IMR-90 (cell line): Measurements from ENCODE around the gene LLCFC1. TPM values are rescaled to one million over a fixed set of nuclear protein-coding genes. Genes with fewer than 3 reads are reported as not detected.

Experiments used
- ATAC-seq: fragments of 200-7000 bp; cut with Tn5 transposase; 2 replicates; pipeline ENCODE4 v1.9.1; 2020; ENCODE audit warnings: low read depth, mild to moderate bottlenecking, moderate library complexity
- BruUV-seq: library from RNA; stranded (reverse); fragments of 400-500 nt; replicated peaks from 2 replicates; lab custom pipeline; 2021; lab: Mats Ljungman, UMichigan
- CTCF ChIA-PET: fragments of 300-600 bp; formaldehyde crosslinking; extraction: SDS; loops from one replicate; lab custom pipeline; 2021; ENCODE audit warnings: antibody characterized with exemption; lab: Yijun Ruan, JAX
- POLR2A ChIA-PET: fragments of 300-600 bp; sonication (Branson Sonifier 250); formaldehyde crosslinking; loops from one replicate; lab custom pipeline; 2022; ENCODE audit warnings: antibody characterized with exemption; ENCODE audit not compliant: unreplicated experiment; lab: Charles Lee
- DNase-seq: peaks from one replicate; pipeline ENCODE4 v3.0.0; 2013
- H2AFZ ChIP-seq: replicated peaks from 2 replicates; pipeline ENCODE3; 2013; ENCODE audit warnings: low read length, mild to moderate bottlenecking; ENCODE audit not compliant: poor library complexity
- H2AK5ac ChIP-seq: 2 replicates; pipeline ENCODE4 v1.6.1; 2013; ENCODE audit warnings: low read depth, low read length, inconsistent platforms
- H2AK9ac ChIP-seq: replicated peaks from 2 replicates; pipeline ENCODE3; 2013; ENCODE audit warnings: mild to moderate bottlenecking, low read depth, low read length, moderate library complexity; ENCODE audit not compliant: poor library complexity
- H2BK120ac ChIP-seq: 2 replicates; pipeline ENCODE4 v1.6.1; 2013; ENCODE audit warnings: low read depth, low read length, inconsistent platforms
- H2BK15ac ChIP-seq: 3 replicates; pipeline ENCODE4 v1.6.1; 2013; ENCODE audit warnings: low read depth, low read length, inconsistent platforms
- H2BK20ac ChIP-seq: 2 replicates; pipeline ENCODE4 v1.6.1; 2013; ENCODE audit warnings: low read depth, mild to moderate bottlenecking, inconsistent platforms, low read length, moderate library complexity
- H2BK5ac ChIP-seq: 2 replicates; pipeline ENCODE4 v1.6.1; 2013; ENCODE audit warnings: mild to moderate bottlenecking, low read depth, low read length, inconsistent platforms; ENCODE audit not compliant: poor library complexity, severe bottlenecking
- H3K14ac ChIP-seq: replicated peaks from 2 replicates; pipeline ENCODE4 v1.6.1; 2013; ENCODE audit warnings: low read depth, low read length, inconsistent platforms
- H3K18ac ChIP-seq: 2 replicates; pipeline ENCODE4 v1.6.1; 2013; ENCODE audit warnings: low read depth, low read length, control low read depth
- H3K23ac ChIP-seq: 2 replicates; pipeline ENCODE4 v1.6.1; 2013; ENCODE audit warnings: low read depth, low read length, inconsistent platforms
- H3K27ac ChIP-seq: 2 replicates; pipeline ENCODE4 v1.5.1; 2013; ENCODE audit warnings: mild to moderate bottlenecking, control low read depth, low read length; ENCODE audit not compliant: insufficient read depth
- H3K27me3 ChIP-seq: 2 replicates; pipeline ENCODE4 v1.6.1; 2013; ENCODE audit warnings: low read length; ENCODE audit not compliant: control insufficient read depth, insufficient read depth
- H3K36me3 ChIP-seq: 2 replicates; pipeline ENCODE4 v1.6.1; 2013; ENCODE audit warnings: low read length, mixed read lengths; ENCODE audit not compliant: control insufficient read depth, insufficient read depth
- H3K4ac ChIP-seq: 2 replicates; pipeline ENCODE4 v1.6.1; 2013; ENCODE audit warnings: low read depth, low read length, inconsistent platforms
- H3K4me1 ChIP-seq: 2 replicates; pipeline ENCODE4 v1.6.1; 2013; ENCODE audit warnings: low read length, mixed read lengths; ENCODE audit not compliant: control insufficient read depth, insufficient read depth
- H3K4me2 ChIP-seq: 2 replicates; pipeline ENCODE4 v1.6.1; 2013; ENCODE audit warnings: low read depth, mild to moderate bottlenecking, control low read depth, low read length, moderate library complexity
- H3K4me3 ChIP-seq: 2 replicates; pipeline ENCODE4 v1.5.1; 2013; ENCODE audit warnings: low read depth, mild to moderate bottlenecking, control low read depth, low read length, moderate library complexity; ENCODE audit not compliant: insufficient read depth
- H3K56ac ChIP-seq: 2 replicates; pipeline ENCODE4 v1.6.1; 2013; ENCODE audit warnings: low read length, inconsistent platforms; ENCODE audit not compliant: insufficient read depth; ENCODE audit errors: extremely low read depth
- H3K79me1 ChIP-seq, 2 experiments: 2 replicates each; pipeline ENCODE4 v1.6.1; 2013; ENCODE audit warnings: low read length in 2 of 2, inconsistent platforms in 1 of 2, low read depth in 1 of 2
- H3K9ac ChIP-seq: 2 replicates; pipeline ENCODE4 v1.6.1; 2013; ENCODE audit warnings: low read depth, low read length, control low read depth
- H3K9me1 ChIP-seq: 2 replicates; pipeline ENCODE4 v1.6.1; 2013; ENCODE audit warnings: low read length, inconsistent platforms; ENCODE audit not compliant: insufficient read depth
- H3K9me3 ChIP-seq: 2 replicates; pipeline ENCODE4 v1.6.1; 2013; ENCODE audit warnings: low read length; ENCODE audit not compliant: control insufficient read depth, insufficient read depth
- H4K20me1 ChIP-seq: 2 replicates; pipeline ENCODE4 v1.6.1; 2013; ENCODE audit warnings: low read length, inconsistent platforms; ENCODE audit not compliant: insufficient read depth
- H4K5ac ChIP-seq: 2 replicates; pipeline ENCODE4 v1.6.1; 2013; ENCODE audit warnings: mild to moderate bottlenecking, low read depth, low read length, control low read depth
- H4K8ac ChIP-seq, 2 experiments: 2 replicates each; pipeline ENCODE4 v1.6.1; 2013; ENCODE audit warnings: low read depth in 2 of 2, low read length in 2 of 2, control low read depth in 1 of 2, inconsistent platforms in 1 of 2
- H4K91ac ChIP-seq: 2 replicates; pipeline ENCODE4 v1.6.1; 2013; ENCODE audit warnings: low read depth, low read length, inconsistent platforms; ENCODE audit not compliant: insufficient read depth
- BHLHE40 ChIP-seq: fragments of 150-350 bp; IDR thresholded peaks from 2 replicates; pipeline ENCODE4 v1.6.1; 2016; ENCODE audit warnings: mild to moderate bottlenecking, low read depth, low read length
- CHD1 ChIP-seq: IDR thresholded peaks from 2 replicates; pipeline ENCODE4 v1.6.1; 2012; ENCODE audit warnings: low read depth, low read length, improper control_type of control experiment
- CTCF ChIP-seq: conservative IDR thresholded peaks from 2 replicates; pipeline ENCODE4 v1.5.1; 2012; ENCODE audit warnings: mild to moderate bottlenecking, low read depth, low read length, improper control_type of control experiment
- FOS ChIP-seq: fragments of 150-350 bp; IDR thresholded peaks from 2 replicates; pipeline ENCODE4 v1.6.1; 2016; ENCODE audit warnings: low read depth, low read length
- MAFK ChIP-seq: IDR thresholded peaks from 2 replicates; pipeline ENCODE4 v1.6.1; 2012; ENCODE audit warnings: low read depth, low read length, improper control_type of control experiment
- MXI1 ChIP-seq: IDR thresholded peaks from 2 replicates; pipeline ENCODE4 v1.6.1; 2012; ENCODE audit warnings: low read depth, mild to moderate bottlenecking, low read length, moderate library complexity, borderline replicate concordance
- POLR2A ChIP-seq: IDR thresholded peaks from 2 replicates; pipeline ENCODE4 v1.6.1; 2012; ENCODE audit warnings: mild to moderate bottlenecking, low read depth, low read length
- RAD21 ChIP-seq: IDR thresholded peaks from 2 replicates; pipeline ENCODE4 v1.6.1; 2012; ENCODE audit warnings: low read length, improper control_type of control experiment
- RCOR1 ChIP-seq: IDR thresholded peaks from 2 replicates; pipeline ENCODE4 v1.6.1; 2012; ENCODE audit warnings: mild to moderate bottlenecking, low read length, improper control_type of control experiment; ENCODE audit not compliant: insufficient replicate concordance
- SMC3 ChIP-seq: fragments of 150-350 bp; IDR thresholded peaks from 2 replicates; pipeline ENCODE4 v1.6.1; 2016; ENCODE audit warnings: low read depth, mild to moderate bottlenecking, antibody characterized with exemption, low read length, moderate library complexity
- USF2 ChIP-seq: fragments of 150-350 bp; IDR thresholded peaks from 2 replicates; pipeline ENCODE4 v1.6.1; 2017; ENCODE audit warnings: mild to moderate bottlenecking, antibody characterized with exemption, low read length, low read depth
- WGBS, 2 experiments: methylation state at CpG; one replicate each; pipeline versions ENCODE4 v1.1.5 to v1.1.7; 2013; ENCODE audit warnings: missing lambda C conversion rate in 2 of 2; ENCODE audit not compliant: insufficient read length in 1 of 2; ENCODE audit errors: extremely low coverage in 2 of 2; 5-methylcytosine and 5-hydroxymethylcytosine counted together
- dilution Hi-C: fragments of 300-500 bp; cut with HindIII; formaldehyde crosslinking; loops from one replicate; pipeline ENCODE4 v1.14.3; 2018; ENCODE audit warnings: low sequenced_read_pairs; ENCODE audit not compliant: unreplicated experiment
- in situ Hi-C: fragments of 300-500 bp; cut with MboI; formaldehyde crosslinking; loops from 3 replicates; pipeline ENCODE4 v1.14.3; 2019; ENCODE audit warnings: low sequenced_read_pairs, inconsistent platforms, mixed read lengths
- intact Hi-C: fragments of 100-400 bp; cut with micrococcal nuclease; formaldehyde crosslinking; loops from 2 replicates; pipeline ENCODE4 v1.10.0; 2022
- polyA plus RNA-seq, 3 experiments: library from polyadenylated mRNA; depleted of rRNA; stranded (reverse); fragments of >200 nt; gene quantifications; 2 replicates each; pipeline ENCODE4 v1.2.3, GENCODE V29; 2012; ENCODE audit warnings: low replicate concordance in 1 of 3
- total RNA-seq: library from RNA; depleted of rRNA; stranded (reverse); fragments of >200 nt; gene quantifications from 2 replicates; pipeline ENCODE4 v1.2.3, GENCODE V29; 2012
- TF ChIP-seq, protein P1 (sequence below): fragments of 150-350 bp; IDR thresholded peaks from 2 replicates; pipeline ENCODE4 v1.6.1; 2016; ENCODE audit warnings: low read depth, mild to moderate bottlenecking, low read length, moderate library complexity, borderline replicate concordance

Gene LLCFC1
- total and polyA plus RNA-seq, 2 of the 4 experiments (the other 2 are of a cell fraction): not detected

DNA sequence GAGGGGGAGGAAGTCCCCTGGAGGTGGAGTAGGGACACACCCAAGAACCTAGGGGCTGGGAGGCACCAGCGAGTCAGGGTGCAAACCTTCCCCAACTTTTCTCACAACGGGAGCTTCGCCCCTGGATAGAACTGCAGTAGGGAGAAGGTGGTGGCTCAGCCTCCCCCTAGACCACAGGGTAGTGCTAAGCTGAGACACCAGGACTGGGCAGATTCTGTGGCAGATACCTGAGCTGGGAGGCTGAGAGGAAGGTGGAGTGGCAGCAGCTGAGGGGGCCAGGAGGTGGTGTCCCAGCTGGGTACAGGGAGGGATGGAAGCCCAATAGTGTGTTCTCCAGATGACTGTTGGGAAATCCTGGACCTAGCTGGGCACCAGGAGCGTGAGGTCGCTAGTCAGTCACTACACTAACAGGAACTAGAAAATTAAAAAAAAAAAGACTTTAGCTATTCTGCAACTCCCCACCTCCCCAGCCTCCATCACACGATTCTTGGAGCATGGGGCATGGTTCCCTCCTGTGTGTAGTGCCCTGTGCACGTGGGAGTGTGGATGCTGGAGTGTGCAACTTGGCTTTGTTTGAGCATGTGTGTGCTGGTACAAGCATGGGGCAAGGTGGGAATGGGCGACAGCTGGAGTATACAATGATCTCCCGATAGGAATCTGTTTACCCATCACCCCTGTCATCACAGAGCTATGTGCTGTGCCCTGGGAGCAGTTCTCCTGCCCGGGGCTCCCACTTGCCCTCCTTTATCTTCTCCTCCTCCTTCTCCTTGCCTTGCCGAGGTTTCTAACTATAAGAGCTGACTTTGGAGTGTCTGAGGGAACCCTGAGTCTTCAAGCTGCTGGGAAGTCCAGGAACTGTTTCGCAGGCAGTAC is 44.9 kb upstream of the LLCFC1 start:
- H3K4ac ChIP-seq: no peak overlapping the region
- no peak overlapping the region for H2BK120ac ChIP-seq
- H3K36me3 ChIP-seq: no peaks in the 10 kb centered on the region
- POLR2A ChIA-PET: no interaction called here
- H3K9me3 ChIP-seq: peaks cover 6% of the 10 kb centered on the region; the same call in 1 of the 2 replicates
- H2BK20ac ChIP-seq: no peak overlapping the region
- H3K9me1 ChIP-seq: no peaks in the 10 kb centered on the region
- intact Hi-C loops: no loop called here
- no peaks in the 10 kb centered on the region for H3K4me1 ChIP-seq
- H4K20me1 ChIP-seq: no peaks in the 10 kb centered on the region
- dilution Hi-C loops: no loop called here
- H4K91ac ChIP-seq: no peak overlapping the region
- in situ Hi-C loops: no loop called here
- H2BK15ac ChIP-seq: no peak overlapping the region
- 25% methylated on average over 1 of the region's 12 CpGs; no CpG with 5 or more reads in 1 of the 2 experiments for WGBS, 2 experiments
- no peak overlapping the region for H2AK9ac ChIP-seq
- no peak overlapping the region for H3K18ac ChIP-seq
- H3K14ac ChIP-seq: no peak overlapping the region
- no peak overlapping the region for H2BK5ac ChIP-seq
- no peak overlapping the region for H2AK5ac ChIP-seq
- BruUV-seq: no TSS peak
- H3K27ac ChIP-seq: no peak overlapping the region
- no peak for DNase-seq
- TF ChIP-seq, protein P1, sequence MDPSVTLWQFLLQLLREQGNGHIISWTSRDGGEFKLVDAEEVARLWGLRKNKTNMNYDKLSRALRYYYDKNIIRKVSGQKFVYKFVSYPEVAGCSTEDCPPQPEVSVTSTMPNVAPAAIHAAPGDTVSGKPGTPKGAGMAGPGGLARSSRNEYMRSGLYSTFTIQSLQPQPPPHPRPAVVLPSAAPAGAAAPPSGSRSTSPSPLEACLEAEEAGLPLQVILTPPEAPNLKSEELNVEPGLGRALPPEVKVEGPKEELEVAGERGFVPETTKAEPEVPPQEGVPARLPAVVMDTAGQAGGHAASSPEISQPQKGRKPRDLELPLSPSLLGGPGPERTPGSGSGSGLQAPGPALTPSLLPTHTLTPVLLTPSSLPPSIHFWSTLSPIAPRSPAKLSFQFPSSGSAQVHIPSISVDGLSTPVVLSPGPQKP: no peak
- TF ChIP-seq USF2 (no peak), FOS (no peak), POLR2A (no peak), MAFK (no peak), CTCF (no peak), MXI1 (no peak), CHD1 (no peak), RCOR1 (no peak), RAD21 (no peak), SMC3 (no peak), BHLHE40 (no peak)
- CTCF ChIA-PET: no interaction called here
- H2AFZ ChIP-seq: no peak overlapping the region
- no peak overlapping the region for H3K56ac ChIP-seq
- no peak overlapping the region for H3K4me3 ChIP-seq
- H3K27me3 ChIP-seq: no peaks in the 10 kb centered on the region
- no peak for ATAC-seq
- no peak overlapping the region for H3K23ac ChIP-seq
- H3K9ac ChIP-seq: no peak overlapping the region
- no peak overlapping the region for H3K4me2 ChIP-seq
- no peak overlapping the region for H4K5ac ChIP-seq
- no peak overlapping the region for H4K8ac ChIP-seq
- no peaks in the 10 kb centered on the region for H3K79me1 ChIP-seq
